Fibroblast of pulmonary artery (primary cell): ENCODE results near the gene DAPK1.

Experiments used
- DNase-seq: peaks from one replicate; pipeline ENCODE4 v3.0.0-alpha.2; 2010; ENCODE audit warnings: low read depth
- H3K4me3 ChIP-seq: replicated peaks from 2 replicates; pipeline ENCODE4 v1.5.1; 2011; ENCODE audit warnings: low read depth, mild to moderate bottlenecking, control low read depth, low read length, moderate library complexity
- CTCF ChIP-seq: IDR thresholded peaks from 2 replicates; pipeline ENCODE4 v1.5.1; 2011; ENCODE audit warnings: mild to moderate bottlenecking, control low read depth, low read length, inconsistent platforms; ENCODE audit errors: missing control alignments

The DAPK1 gene

DNA sequence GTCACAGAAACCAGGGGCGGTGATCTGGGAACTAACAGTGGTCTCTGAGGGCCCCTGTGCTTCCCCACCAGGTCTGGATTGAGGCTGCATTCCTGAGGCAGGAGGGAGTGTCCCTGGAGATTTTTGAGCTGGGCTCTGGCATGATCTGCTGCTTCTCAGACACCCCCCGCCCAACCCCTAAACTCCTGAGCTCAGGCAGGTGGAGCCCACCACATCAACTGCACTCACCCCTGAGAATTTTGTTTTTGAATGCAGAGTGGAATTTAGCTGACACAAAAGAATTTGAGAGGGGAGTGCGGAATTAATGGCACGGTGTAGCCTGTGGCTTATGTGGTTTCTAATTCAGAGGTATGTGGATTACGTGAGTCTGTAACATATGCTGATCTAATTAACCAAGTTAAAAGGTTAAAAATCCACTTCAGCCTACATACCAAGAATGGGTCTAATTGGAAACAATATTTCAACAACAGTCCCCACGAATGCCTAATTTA is 204.3 kb downstream of the DAPK1 start:
- H3K4me3 ChIP-seq: no peak overlapping the region
- no peak for DNase-seq
- TF ChIP-seq CTCF: no peak

- no peak overlapping the region for H3K4me3 ChIP-seq
- DNase-seq: no peak
- no peak for TF ChIP-seq CTCF
Measured at GRCh38 chr9:87702921-87703320, 205.3 kb downstream of the DAPK1 start.

DNA sequence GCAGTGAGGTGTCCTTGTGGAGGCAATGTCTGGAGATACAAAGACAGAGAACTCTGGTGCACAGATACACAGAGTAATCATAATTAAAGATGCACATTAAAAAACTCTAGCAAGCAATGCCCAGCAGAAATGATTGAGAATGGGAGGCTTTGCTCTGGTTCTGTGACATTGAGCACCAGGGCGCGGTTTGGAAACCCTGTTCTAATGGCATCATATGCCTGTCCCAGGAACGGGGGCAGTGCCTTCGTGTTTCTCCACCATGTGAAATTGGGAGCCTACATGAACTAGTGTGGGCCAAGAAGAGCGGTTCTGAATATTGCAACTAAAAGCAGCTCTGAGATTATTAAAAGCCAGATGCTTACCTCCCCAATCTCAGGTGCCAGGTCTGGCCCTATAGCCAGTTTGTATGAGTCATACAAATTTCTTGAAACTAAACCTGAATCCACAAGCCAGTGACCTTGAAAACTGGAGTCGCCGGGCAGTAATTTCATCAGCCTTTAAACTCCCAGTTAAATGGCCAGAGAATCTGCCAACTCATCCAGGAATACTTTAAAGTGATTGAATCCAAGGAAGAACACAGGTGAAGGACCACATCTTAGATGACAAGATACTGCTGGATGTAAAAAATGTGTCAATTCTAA is 206.1 kb downstream of the DAPK1 start:
- H3K4me3 ChIP-seq: no peak overlapping the region
- DNase-seq: no peak
- no peak for TF ChIP-seq CTCF

DNA sequence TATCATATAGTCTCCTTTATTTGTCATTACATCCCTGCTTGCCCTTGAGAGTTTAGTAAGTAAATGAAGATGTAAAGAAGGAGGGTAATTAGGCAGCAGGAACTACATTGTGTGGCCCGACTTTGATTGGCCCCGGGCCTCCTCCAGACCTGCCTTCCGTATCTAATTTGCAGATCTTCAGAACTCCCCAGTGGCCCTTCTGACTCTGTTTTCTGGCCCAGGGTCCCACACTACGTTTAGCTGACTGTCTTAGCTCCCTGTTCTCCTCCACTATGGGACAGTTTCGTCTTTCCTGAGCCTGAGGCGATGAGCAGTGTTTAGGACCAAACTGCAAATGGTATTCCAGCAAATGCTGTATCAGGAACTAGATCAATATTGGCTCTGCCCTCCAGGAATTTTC is 206.7 kb downstream of the DAPK1 start:
- no peak for TF ChIP-seq CTCF
- no peak overlapping the region for H3K4me3 ChIP-seq
- DNase-seq: no peak

- no peak for TF ChIP-seq CTCF
Measured at GRCh38 chr9:87706066-87706739, 208.5 kb downstream of the DAPK1 start.

GRCh38 chr9:87707805-87708506 is 210.3 kb downstream of the DAPK1 start:
- no peak for TF ChIP-seq CTCF
- no peak overlapping the region for H3K4me3 ChIP-seq
- DNase-seq: peak; percentile 49

More at GRCh38 chr9:87706066-87706739, 208.5 kb downstream of the DAPK1 start:
- H3K4me3 ChIP-seq: no peak overlapping the region
- DNase-seq: no peak
